ENCODE measurements around the gene ZBTB32.

DNA sequence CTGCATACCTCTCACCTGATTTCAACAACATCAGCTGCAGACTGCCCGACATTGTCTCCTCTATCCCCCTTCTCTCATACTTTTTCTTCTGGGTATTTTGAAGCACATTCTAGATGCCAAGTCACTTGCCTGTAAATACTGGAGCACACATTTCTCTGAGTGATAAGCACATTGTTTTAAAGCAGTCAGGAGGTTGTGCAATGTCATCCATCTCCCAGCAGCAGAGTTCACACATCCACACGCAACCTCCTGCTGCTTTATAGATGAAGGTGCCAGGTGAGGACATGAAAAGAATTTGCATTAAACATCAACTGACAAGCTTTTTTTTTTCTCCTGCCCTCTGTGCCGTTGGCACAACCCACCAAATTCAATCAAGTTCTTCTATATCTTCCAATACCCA is 32.5 kb upstream of the ZBTB32 start:
- TF ChIP-seq, protein P1, sequence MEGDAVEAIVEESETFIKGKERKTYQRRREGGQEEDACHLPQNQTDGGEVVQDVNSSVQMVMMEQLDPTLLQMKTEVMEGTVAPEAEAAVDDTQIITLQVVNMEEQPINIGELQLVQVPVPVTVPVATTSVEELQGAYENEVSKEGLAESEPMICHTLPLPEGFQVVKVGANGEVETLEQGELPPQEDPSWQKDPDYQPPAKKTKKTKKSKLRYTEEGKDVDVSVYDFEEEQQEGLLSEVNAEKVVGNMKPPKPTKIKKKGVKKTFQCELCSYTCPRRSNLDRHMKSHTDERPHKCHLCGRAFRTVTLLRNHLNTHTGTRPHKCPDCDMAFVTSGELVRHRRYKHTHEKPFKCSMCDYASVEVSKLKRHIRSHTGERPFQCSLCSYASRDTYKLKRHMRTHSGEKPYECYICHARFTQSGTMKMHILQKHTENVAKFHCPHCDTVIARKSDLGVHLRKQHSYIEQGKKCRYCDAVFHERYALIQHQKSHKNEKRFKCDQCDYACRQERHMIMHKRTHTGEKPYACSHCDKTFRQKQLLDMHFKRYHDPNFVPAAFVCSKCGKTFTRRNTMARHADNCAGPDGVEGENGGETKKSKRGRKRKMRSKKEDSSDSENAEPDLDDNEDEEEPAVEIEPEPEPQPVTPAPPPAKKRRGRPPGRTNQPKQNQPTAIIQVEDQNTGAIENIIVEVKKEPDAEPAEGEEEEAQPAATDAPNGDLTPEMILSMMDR (conservative IDR thresholded peaks at IDR 0.05; ENCODE audit: low read depth, low read length): no peak
- TF ChIP-seq EZH2 (IDR thresholded peaks at IDR 0.05; ENCODE audit: low read length, unreplicated experiment): no peak
